GM23338 (cell line): Measurements from ENCODE around the gene DBNL. TPM values are rescaled to one million over a fixed set of nuclear protein-coding genes. Genes with fewer than 3 reads are reported as not detected.

ENCODE experiments used
- ATAC-seq: fragments of 200-7000 bp; cut with Tn5 transposase; 3 replicates; pipeline ENCODE4 v1.9.1; 2020
- DNase-seq: peaks from one replicate; pipeline ENCODE4 v3.0.0-alpha.2; 2015; ENCODE audit warnings: low spot score
- H2AFZ ChIP-seq: fragments of 200-600 bp; sonication (generic); 2 replicates; pipeline ENCODE4 v1.8.0; 2016; ENCODE audit warnings: antibody characterized with exemption, mild to moderate bottlenecking, moderate library complexity
- H3F3A ChIP-seq: fragments of 200-600 bp; sonication (generic); replicated peaks from 2 replicates; pipeline ENCODE4 v1.8.0; 2017; ENCODE audit warnings: antibody characterized with exemption, mixed run types, low read depth
- H3K27ac ChIP-seq: fragments of 200-600 bp; sonication (generic); 2 replicates; pipeline ENCODE4 v1.6.1; 2016; ENCODE audit warnings: low read depth
- H3K27me3 ChIP-seq: fragments of 200-600 bp; sonication (generic); 2 replicates; pipeline ENCODE4 v1.8.0; 2016; ENCODE audit warnings: mild to moderate bottlenecking, mixed run types, moderate library complexity; ENCODE audit not compliant: insufficient read depth
- H3K36me3 ChIP-seq: fragments of 200-600 bp; sonication (generic); 2 replicates; pipeline ENCODE4 v1.8.0; 2016; ENCODE audit warnings: mild to moderate bottlenecking; ENCODE audit not compliant: insufficient read depth
- H3K4me1 ChIP-seq: fragments of 200-600 bp; sonication (generic); 2 replicates; pipeline ENCODE4 v1.8.0; 2016; ENCODE audit warnings: mild to moderate bottlenecking, moderate library complexity; ENCODE audit not compliant: insufficient read depth
- H3K4me2 ChIP-seq: fragments of 200-600 bp; sonication (generic); 2 replicates; pipeline ENCODE4 v1.7.1; 2017; ENCODE audit warnings: mixed run types
- H3K4me3 ChIP-seq: fragments of 200-600 bp; sonication (generic); 2 replicates; pipeline ENCODE4 v1.6.1; 2016; ENCODE audit warnings: mixed run types
- H3K79me2 ChIP-seq: fragments of 200-600 bp; sonication (generic); replicated peaks from 2 replicates; pipeline ENCODE4 v1.8.0; 2017; ENCODE audit warnings: mild to moderate bottlenecking; ENCODE audit not compliant: insufficient read depth
- H3K9me2 ChIP-seq: fragments of 200-600 bp; sonication (generic); 2 replicates; pipeline ENCODE4 v1.8.0; 2017; ENCODE audit not compliant: insufficient read depth
- H4K20me1 ChIP-seq: fragments of 200-600 bp; sonication (generic); replicated peaks from 2 replicates; pipeline ENCODE4 v1.8.0; 2017; ENCODE audit warnings: mild to moderate bottlenecking; ENCODE audit not compliant: insufficient read depth
- H3K27ac Mint-ChIP-seq: 2 replicates; pipeline ENCODE4 v1.8.0; 2020; ENCODE audit warnings: inconsistent platforms, mild to moderate bottlenecking, moderate library complexity, mixed read lengths
- H3K27me3 Mint-ChIP-seq: 3 replicates; pipeline ENCODE4 v1.8.0; 2022; ENCODE audit warnings: low read depth, mild to moderate bottlenecking, moderate library complexity, mixed read lengths, inconsistent platforms; ENCODE audit not compliant: insufficient read depth, poor library complexity
- H3K36me3 Mint-ChIP-seq: 3 replicates; pipeline ENCODE4 v1.8.0; 2021; ENCODE audit warnings: low read depth, mild to moderate bottlenecking, inconsistent platforms, moderate library complexity, mixed read lengths
- H3K4me1 Mint-ChIP-seq: 3 replicates; pipeline ENCODE4 v1.8.0; 2020; ENCODE audit warnings: mild to moderate bottlenecking, inconsistent platforms, mixed read lengths
- H3K4me3 Mint-ChIP-seq: 3 replicates; pipeline ENCODE4 v1.8.0; 2021; ENCODE audit warnings: moderate library complexity, mild to moderate bottlenecking, inconsistent platforms, mixed read lengths
- H3K9me3 Mint-ChIP-seq: 3 replicates; pipeline ENCODE4 v1.8.0; 2020; ENCODE audit warnings: moderate library complexity, mild to moderate bottlenecking, inconsistent platforms, mixed read lengths
- CREB1 ChIP-seq: fragments of 250-450 bp; sonication (Bioruptor Pico); IDR thresholded peaks from 2 replicates; pipeline ENCODE4 v1.5.0; 2020; ENCODE audit warnings: low read depth, mild to moderate bottlenecking, moderate library complexity
- EZH2 ChIP-seq: fragments of 200-600 bp; sonication (generic); IDR thresholded peaks from one replicate; pipeline ENCODE4 v1.8.0; 2017; ENCODE audit warnings: antibody characterized with exemption, mild to moderate bottlenecking, low read depth; ENCODE audit not compliant: unreplicated experiment
- EZH2phosphoT487 ChIP-seq: fragments of 200-600 bp; sonication (generic); IDR thresholded peaks from one replicate; pipeline ENCODE4 v1.8.1; 2018; ENCODE audit warnings: antibody characterized with exemption; ENCODE audit not compliant: unreplicated experiment
- ZNF114 ChIP-seq: fragments of 250-450 bp; sonication (Bioruptor Pico); IDR thresholded peaks from 2 replicates; pipeline ENCODE4 v1.5.0; 2020; ENCODE audit warnings: mild to moderate bottlenecking, moderate library complexity
- ZNF462 ChIP-seq: fragments of 250-450 bp; sonication (Bioruptor Pico); IDR thresholded peaks from 2 replicates; pipeline ENCODE4 v1.5.0; 2020; ENCODE audit warnings: mild to moderate bottlenecking, moderate library complexity
- polyA plus RNA-seq: library from polyadenylated mRNA; unstranded; fragments of >200 nt; fragmentation: Nextera tagmentation; extraction: Ambion mirVana; gene quantifications from 2 replicates; pipeline ENCODE4 v1.2.1, GENCODE V29; 2016
- total RNA-seq: library from RNA; depleted of rRNA; stranded (reverse); fragments of >200 nt; shearing (Covaris generic); gene quantifications from 2 replicates; pipeline ENCODE4 v1.2.3, GENCODE V29; 2014
- TF ChIP-seq, protein P1 (sequence below): IDR thresholded peaks from one replicate; pipeline ENCODE4 v1.6.1; 2018; ENCODE audit warnings: antibody characterized with exemption; ENCODE audit not compliant: unreplicated experiment
- TF ChIP-seq, protein P2 (sequence below): IDR thresholded peaks from 2 replicates; pipeline ENCODE4 v1.6.1; 2016; ENCODE audit warnings: antibody characterized with exemption

DBNL gene
- total and polyA plus RNA-seq, 2 experiments from 2014 or later, result 18.1 to 49.4 TPM

DNA sequence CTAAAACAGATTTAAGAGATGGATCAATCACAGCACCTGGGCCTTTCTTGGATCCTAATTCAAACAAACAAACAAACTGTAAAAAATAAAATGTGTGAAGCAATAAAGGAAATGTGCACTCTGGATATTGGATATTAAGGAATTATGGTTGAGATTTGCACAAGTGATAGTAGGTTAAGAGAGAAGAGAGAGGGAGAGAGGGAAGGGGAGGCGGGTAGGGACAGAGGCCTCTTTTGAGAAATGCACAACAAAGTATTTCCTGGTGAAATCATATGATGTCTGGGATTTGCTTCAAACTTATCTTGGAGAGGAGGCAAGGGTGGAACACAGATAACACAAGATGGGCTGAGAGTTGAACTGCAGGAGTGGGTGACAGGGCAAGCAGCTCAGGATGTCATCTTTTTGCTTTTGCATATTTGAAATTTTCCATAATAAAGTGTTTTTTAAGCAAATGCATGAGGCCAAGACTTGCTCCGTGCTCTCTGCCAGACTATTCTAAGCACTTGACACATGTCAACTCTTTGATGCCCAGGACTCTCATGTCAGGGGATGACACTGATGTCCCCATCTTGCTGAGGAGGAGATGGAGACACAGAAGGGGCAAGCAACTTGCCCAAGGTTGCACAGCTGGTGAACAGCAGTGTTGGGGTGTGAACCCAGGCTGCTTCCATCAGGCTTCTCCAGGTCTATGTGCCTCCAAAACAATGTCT, 50.5 kb downstream of the DBNL start:
- Histone ChIP-seq H3K4me2 (no peak overlapping the region), H3F3A (no peaks in the 10 kb centered on the region), H2AFZ (no peak overlapping the region), H3K79me2 (no peaks in the 10 kb centered on the region), H3K9me2 (no peaks in the 10 kb centered on the region), H3K36me3 (no peaks in the 10 kb centered on the region), H4K20me1 (no peaks in the 10 kb centered on the region), H3K4me3 (no peak overlapping the region), H3K27ac (no peak overlapping the region), H3K4me1 (no peaks in the 10 kb centered on the region), H3K27me3 (no peaks in the 10 kb centered on the region)
- H3K36me3 Mint-ChIP-seq, result no peaks in the 10 kb centered on the region
- DNase-seq (no peak), ATAC-seq (no peak)
- no peak overlapping the region for H3K27ac Mint-ChIP-seq
- H3K27me3 Mint-ChIP-seq, result peaks cover 17% of the 10 kb centered on the region
- no peak overlapping the region for H3K4me3 Mint-ChIP-seq
- TF ChIP-seq EZH2 (no peak), ZNF462 (CRISPR knock-in tag) (no peak), ZNF114 (CRISPR knock-in tag) (no peak), CREB1 (CRISPR knock-in tag) (no peak), EZH2phosphoT487 (no peak)
- TF ChIP-seq, protein P1, sequence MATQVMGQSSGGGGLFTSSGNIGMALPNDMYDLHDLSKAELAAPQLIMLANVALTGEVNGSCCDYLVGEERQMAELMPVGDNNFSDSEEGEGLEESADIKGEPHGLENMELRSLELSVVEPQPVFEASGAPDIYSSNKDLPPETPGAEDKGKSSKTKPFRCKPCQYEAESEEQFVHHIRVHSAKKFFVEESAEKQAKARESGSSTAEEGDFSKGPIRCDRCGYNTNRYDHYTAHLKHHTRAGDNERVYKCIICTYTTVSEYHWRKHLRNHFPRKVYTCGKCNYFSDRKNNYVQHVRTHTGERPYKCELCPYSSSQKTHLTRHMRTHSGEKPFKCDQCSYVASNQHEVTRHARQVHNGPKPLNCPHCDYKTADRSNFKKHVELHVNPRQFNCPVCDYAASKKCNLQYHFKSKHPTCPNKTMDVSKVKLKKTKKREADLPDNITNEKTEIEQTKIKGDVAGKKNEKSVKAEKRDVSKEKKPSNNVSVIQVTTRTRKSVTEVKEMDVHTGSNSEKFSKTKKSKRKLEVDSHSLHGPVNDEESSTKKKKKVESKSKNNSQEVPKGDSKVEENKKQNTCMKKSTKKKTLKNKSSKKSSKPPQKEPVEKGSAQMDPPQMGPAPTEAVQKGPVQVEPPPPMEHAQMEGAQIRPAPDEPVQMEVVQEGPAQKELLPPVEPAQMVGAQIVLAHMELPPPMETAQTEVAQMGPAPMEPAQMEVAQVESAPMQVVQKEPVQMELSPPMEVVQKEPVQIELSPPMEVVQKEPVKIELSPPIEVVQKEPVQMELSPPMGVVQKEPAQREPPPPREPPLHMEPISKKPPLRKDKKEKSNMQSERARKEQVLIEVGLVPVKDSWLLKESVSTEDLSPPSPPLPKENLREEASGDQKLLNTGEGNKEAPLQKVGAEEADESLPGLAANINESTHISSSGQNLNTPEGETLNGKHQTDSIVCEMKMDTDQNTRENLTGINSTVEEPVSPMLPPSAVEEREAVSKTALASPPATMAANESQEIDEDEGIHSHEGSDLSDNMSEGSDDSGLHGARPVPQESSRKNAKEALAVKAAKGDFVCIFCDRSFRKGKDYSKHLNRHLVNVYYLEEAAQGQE, result no peak
- TF ChIP-seq, protein P2, sequence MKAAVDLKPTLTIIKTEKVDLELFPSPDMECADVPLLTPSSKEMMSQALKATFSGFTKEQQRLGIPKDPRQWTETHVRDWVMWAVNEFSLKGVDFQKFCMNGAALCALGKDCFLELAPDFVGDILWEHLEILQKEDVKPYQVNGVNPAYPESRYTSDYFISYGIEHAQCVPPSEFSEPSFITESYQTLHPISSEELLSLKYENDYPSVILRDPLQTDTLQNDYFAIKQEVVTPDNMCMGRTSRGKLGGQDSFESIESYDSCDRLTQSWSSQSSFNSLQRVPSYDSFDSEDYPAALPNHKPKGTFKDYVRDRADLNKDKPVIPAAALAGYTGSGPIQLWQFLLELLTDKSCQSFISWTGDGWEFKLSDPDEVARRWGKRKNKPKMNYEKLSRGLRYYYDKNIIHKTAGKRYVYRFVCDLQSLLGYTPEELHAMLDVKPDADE, result no peak
- H3K9me3 Mint-ChIP-seq, result no peaks in the 10 kb centered on the region
- H3K4me1 Mint-ChIP-seq, result peaks cover 8% of the 10 kb centered on the region
